ENCODE data around the gene ERMAP. TPM values are rescaled to one million over a fixed set of nuclear protein-coding genes. Genes with fewer than 3 reads are reported as not detected.
"Not testable (repeated sequence)": the region's sequence is repeated elsewhere in the genome, so short reads cannot be mapped to it uniquely, and the experiment has no call there.

Gene ERMAP
- total RNA-seq, 4 donors from 2014 or later, result 23.7 to 36.5 (median 28.9) TPM

DNA sequence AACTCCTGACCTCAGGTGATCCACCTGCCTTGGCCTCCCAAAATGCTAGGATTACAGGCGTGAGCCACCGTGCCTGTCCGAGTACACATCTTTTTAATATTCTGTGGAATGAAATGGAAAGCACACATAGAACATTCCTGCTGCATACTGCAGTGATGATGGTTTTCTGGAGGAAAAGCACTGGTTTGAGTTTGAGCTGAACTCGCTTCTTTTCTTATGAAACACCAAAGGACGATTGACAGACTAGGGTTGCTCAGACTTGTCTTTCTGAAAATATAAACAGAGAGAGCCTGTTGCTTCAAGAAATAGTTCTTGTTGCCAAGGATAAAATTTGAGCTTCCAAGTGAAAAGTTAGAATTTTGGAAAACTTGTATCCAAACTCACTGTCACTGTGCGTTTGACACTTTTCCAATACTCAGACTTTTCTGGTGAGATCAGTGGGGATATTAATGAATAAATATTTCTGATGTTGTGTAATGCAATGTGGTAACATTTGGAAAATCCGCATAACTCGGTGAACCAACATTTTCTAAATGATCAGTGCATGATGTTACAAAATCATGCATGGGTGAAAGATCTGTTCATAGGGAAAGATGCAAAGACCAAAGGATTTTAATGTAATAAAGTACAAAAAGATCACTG, 15.0 kb upstream of the ERMAP start:
- H3K4me3 ChIP-seq (replicated peaks in 1 of 3), result no peak overlapping the region
- TF ChIP-seq CTCF (IDR thresholded peaks at IDR 0.05) (no peak), POLR2A (IDR thresholded peaks at IDR 0.05) (no peak)

DNA sequence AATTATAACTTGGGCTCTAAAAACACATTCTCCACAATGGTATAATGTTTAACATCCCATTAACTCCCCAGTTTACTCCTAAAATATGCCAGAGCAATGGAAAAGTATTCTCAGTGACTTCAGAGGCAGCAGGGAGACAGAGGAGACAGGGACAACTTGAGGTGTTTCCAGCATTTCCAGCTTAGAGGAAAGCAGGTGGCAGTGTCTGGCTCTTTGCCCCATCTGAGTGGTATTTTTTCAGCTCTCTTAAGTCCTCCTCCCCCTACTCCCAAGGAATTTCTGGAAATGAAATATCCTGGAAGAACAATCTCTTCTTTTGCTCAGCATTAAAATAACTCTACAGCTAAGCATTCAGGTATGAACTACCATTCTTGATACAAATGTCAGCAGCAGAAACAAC, 10.8 kb upstream of the ERMAP start:
- DNase-seq, result no peak
- no peak for TF ChIP-seq POLR2A (IDR thresholded peaks at IDR 0.05)
- TF ChIP-seq CTCF (IDR thresholded peaks at IDR 0.05), result no peak
- Histone ChIP-seq H3K36me3 (no peaks in the 10 kb centered on the region), H3K4me3 (replicated peaks in 1 of 3) (no peak overlapping the region), H3K4me1 (no peaks in the 10 kb centered on the region), H3K27ac (no peak overlapping the region), H3K27me3 (no peaks in the 10 kb centered on the region), H3K9me3 (no peaks in the 10 kb centered on the region)
- intact Hi-C loops (cut with DNase I), result no loop called here

More for the DNA sequence above, 15.0 kb upstream of the ERMAP start:
- no peaks in the 10 kb centered on the region for H3K9me3 ChIP-seq
- H3K36me3 ChIP-seq, result no peaks in the 10 kb centered on the region
- H3K27ac ChIP-seq, result no peak overlapping the region
- 88 to 95% methylated on average over 8 of the region's 8 CpGs for WGBS, 2 donors
- H3K4me1 ChIP-seq, result no peaks in the 10 kb centered on the region
- intact Hi-C loops (cut with DNase I), result no loop called here
- H3K27me3 ChIP-seq, result no peaks in the 10 kb centered on the region
- DNase-seq, result no peak

DNA sequence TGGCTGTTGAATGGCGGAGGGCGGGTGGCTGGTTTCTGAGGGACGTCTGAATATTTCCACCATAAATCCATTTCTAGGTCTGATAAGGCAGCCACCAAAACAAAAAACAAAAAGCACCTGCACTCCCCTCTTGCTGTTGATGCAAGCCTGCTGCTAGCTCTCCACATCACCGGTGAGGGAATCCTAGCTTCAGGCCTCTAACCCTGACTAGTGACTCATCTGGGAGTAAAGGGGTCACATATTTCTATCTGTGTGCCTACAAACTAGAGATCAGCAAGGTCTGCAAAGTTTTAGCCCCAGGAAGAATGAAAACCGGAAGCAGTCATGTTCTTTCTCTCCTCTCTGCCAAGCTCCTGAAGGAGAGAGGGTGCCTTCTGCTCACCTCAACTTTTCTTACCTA, 10.3 kb upstream of the ERMAP start:
- 90 to 94% methylated on average over 5 of the region's 5 CpGs for WGBS, 2 donors

GRCh38 chr1:42807056-42807668, 9.8 kb upstream of the ERMAP start:
- H3K27ac ChIP-seq, result no peak overlapping the region

More for the DNA sequence above, 10.3 kb upstream of the ERMAP start:
- intact Hi-C loops (cut with DNase I), result no loop called here
- no peak for DNase-seq
- Histone ChIP-seq H3K27me3 (no peaks in the 10 kb centered on the region), H3K4me3 (replicated peaks in 1 of 3) (no peak overlapping the region), H3K36me3 (no peaks in the 10 kb centered on the region), H3K27ac (no peak overlapping the region), H3K4me1 (no peaks in the 10 kb centered on the region), H3K9me3 (no peaks in the 10 kb centered on the region)
- no peak for TF ChIP-seq POLR2A (IDR thresholded peaks at IDR 0.05)
- TF ChIP-seq CTCF (IDR thresholded peaks at IDR 0.05), result no peak

DNA sequence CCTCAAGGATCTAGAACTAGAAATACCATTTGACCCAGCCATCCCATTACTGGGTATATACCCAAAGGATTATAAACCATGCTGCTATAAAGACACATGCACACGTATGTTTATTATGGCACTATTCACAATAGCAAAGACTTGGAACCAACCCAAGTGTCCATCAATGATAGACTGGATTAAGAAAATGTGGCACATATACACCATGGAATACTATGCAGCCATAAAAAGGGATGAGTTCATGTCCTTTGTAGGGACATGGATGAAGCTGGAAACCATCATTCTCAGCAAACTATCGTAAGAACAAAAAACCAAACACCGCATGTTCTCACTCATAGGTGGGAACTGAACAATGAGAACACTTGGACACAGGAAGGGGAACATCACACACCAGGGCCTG, 2.1 kb upstream of the ERMAP start:
- not testable (repeated sequence) for H3K27ac ChIP-seq; DNase-seq; H3K36me3 ChIP-seq; H3K9me3 ChIP-seq; H3K27me3 ChIP-seq; H3K4me3 ChIP-seq (replicated peaks in 1 of 3)
- intact Hi-C loops (cut with DNase I), result loop anchor here (5.0 kb wide), 1 partner anchor 48 kb away; the partner anchor contains the start of genes C1orf50 and P3H1
- H3K4me1 ChIP-seq, result peaks cover 10 to 13% of the 10 kb centered on the region in 2 donors
- whole genome bisulfite sequencing, 2 donors, result 96 to 100% methylated on average over 3 of the region's 3 CpGs

More at GRCh38 chr1:42807056-42807668, 9.8 kb upstream of the ERMAP start:
- Histone ChIP-seq H3K36me3 (no peaks in the 10 kb centered on the region), H3K4me3 (replicated peaks in 1 of 3) (no peak overlapping the region), H3K27me3 (no peaks in the 10 kb centered on the region), H3K9me3 (no peaks in the 10 kb centered on the region), H3K4me1 (no peaks in the 10 kb centered on the region)
- DNase-seq, result no peak
- TF ChIP-seq POLR2A (IDR thresholded peaks at IDR 0.05), result no peak
- intact Hi-C loops (cut with DNase I), result no loop called here

DNA sequence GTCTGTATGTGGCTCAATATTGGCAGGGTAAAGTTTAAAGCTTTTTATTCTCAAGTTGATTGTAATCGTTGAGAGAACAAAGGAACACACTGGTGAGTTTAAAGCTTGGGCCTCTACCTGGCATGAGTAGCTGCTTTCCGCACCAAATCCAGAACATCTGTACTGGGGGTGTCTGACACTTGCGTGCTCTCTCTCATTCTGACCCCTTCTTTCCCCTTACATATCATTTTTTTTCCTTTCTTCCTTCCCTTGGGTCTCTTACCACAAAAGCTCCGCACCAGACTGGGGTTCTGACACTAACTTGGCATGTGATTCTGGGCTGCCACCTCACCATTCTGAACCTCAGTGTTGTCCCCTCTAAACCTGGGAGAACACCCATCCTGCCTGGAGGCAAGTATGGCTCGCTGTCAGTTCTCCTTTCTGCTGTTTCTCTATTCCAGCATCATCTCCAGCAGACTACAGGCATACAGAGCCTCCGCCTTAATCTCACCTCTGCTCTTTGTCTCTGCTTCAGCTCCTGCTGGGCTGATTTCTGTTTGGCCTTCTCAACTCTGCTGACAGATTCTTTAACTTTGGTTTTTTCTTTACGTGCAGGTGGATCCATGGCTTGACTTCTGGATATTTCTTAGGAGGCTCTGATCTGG, 859 bp upstream of the ERMAP start:
- Histone ChIP-seq H3K27ac (peak overlapping the region; percentile 91 to 100 (median 97)), H3K36me3 (no peaks in the 10 kb centered on the region), H3K27me3 (no peaks in the 10 kb centered on the region), H3K4me1 (peaks cover 10 to 13% of the 10 kb centered on the region in 2 donors), H3K4me3 (replicated peaks in 1 of 3) (peak overlapping the region in 2 of 3 donors; percentile 43 to 60), H3K9me3 (no peaks in the 10 kb centered on the region)
- intact Hi-C loops (cut with DNase I), result loop anchor here (5.0 kb wide), 1 partner anchor 49 kb away; the partner anchor contains the start of genes C1orf50 and P3H1
- DNase-seq, result no peak
- WGBS, 2 donors, result 45 to 46% methylated on average over 7 of the region's 7 CpGs
- TF ChIP-seq CTCF (IDR thresholded peaks at IDR 0.05), result no peak
- no peak for TF ChIP-seq POLR2A (IDR thresholded peaks at IDR 0.05)

Data from thyroid gland (tissue), 4 donors.